GM21515 (cell line): ENCODE results near the gene KIF5C.

Experiments used
- ATAC-seq: cut with Tn5 transposase; IDR thresholded peaks from one replicate; pipeline ENCODE4 v1.9.1; 2021; ENCODE audit not compliant: unreplicated experiment

The KIF5C gene

DNA sequence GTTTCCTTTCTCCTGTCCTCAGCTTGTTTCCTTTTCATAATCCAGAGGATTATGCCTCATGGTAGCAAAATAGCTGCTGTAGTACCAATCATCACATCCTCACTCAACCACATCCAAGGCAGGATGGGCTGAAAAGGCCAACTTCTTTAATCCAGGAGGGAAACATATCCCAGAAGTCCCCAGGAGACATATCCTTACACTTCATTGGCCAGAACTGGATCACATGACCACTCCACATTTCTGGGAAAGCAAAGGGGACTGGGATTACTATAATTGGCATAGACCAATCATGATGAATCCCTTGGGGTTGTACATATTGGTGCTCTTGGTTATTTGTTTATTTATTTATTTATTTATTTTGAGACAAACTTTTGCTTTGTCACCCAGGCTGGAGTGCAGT lies 109.4 kb downstream of the KIF5C start:
- no peak for ATAC-seq

DNA sequence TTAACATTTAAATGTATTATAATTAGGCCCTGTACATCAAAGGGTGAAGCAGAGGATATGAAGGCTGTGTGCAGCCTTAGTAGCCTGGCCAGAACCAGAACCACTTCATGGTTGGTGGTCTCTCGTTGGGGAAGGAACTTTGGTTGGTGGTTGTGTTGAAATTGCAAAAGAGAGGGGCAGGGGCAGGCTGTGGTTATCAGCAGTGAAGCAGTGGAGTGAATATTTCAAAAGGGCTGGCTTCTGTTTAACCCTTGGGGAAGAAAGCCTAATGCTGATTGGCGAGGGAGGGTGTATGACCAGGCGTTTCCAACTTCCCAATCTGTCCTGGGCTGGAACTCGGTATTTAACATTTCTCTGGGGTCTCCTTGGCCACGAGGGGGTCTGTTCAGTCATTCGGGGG lies 112.3 kb downstream of the KIF5C start:
- no peak for ATAC-seq

DNA sequence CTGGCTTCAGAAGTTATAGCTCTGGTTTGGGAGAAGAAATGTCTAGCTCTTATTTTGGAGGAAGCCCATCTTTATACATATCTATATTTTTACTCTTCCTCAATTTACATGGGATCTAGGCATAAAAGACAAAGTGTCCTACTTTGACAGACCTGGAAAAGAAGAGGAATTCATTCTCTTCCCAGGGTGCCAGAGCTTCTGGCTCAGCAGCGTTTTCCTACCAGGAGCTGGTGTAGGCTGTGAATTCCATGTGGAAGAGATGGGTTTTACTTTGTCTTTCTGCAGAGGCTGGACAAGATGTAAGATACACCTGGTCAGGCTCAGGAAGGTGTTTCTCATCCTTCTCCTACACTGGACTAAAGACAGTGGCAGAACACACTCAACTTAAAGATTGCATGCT lies 113.3 kb downstream of the KIF5C start:
- ATAC-seq: no peak

DNA sequence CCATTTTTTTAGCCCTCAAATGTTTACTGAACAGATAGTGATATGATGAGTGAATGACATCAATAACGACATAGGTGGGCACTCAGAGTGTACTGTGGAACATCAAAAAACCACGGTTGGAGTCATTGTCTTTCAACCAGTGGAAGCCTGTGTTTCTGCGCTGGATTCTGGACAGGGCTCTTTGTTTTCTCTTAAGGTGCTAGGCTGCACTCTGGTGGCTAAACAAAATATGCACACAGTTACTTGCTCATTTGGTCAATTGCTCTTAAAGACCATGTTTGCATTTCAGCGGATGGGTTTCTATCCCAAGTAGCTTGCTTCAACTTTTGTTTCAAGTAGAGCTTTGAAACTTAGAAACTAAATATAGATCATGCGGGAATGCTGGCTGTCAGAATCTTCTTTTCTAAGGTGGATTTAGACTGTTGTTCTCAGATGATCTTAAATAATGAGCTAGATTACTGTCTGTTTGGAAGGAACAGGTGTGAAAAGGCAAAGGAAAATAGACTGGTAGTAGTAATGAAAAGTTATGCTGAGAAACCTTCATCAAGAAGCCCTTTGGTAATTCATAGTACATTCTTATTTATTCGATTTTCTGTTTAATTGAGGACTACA lies 115.0 kb downstream of the KIF5C start:
- peak; percentile 85 for ATAC-seq

DNA sequence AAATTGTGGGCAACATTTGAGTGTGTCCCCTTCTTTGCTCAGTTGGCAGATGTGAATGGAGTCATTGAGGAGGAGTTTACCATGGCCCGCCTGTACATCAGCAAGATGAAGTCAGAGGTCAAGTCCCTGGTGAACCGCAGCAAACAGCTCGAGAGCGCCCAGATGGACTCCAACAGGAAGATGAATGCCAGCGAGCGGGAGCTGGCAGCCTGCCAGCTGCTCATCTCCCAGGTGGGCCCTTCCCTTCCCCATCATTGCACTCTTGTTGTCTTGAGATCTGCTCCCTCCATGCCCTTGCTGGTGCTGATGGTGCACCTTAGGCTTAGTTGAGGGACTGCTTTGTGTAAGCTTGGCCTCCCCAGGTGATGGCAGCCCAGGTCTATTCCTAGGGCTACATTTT lies 115.9 kb downstream of the KIF5C start:
- no peak for ATAC-seq

DNA sequence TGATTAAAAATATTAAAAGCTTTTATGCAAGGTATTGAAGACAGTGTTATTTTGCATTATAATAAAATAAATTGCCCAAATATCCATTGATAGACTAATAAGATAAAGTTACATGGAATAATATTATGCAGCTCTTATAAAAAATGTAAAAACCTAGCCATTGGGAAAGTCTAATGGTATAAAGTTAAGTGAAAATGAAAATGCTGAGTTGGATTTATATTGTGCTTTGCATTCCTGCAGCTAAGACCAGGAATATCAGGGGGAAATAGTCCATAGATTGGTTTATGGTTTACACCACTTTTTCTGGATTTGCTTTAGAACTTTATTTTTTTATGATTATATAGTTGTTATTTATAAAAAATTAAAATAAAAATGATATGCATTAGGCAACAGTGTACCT lies 117.4 kb downstream of the KIF5C start:
- no peak for ATAC-seq

DNA sequence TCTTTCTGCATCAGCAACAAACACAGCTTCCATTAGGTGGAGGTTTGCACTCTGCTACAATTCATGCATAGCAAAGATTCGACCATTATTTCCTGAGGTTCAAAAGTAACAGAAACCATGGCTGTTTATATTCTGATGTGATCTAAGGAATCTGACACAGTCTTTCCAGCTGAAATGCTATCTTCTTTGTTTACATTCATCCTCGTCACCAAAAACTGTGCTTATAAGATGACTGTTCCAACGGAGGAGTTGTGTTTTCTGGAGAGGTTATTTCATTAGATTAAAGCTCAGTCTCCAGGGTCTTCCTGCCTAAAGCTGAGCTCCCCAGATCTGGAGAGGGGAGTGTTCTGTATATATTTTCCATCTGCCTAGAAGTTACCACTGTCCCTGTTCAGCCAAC lies 118.3 kb downstream of the KIF5C start:
- no peak for ATAC-seq

DNA sequence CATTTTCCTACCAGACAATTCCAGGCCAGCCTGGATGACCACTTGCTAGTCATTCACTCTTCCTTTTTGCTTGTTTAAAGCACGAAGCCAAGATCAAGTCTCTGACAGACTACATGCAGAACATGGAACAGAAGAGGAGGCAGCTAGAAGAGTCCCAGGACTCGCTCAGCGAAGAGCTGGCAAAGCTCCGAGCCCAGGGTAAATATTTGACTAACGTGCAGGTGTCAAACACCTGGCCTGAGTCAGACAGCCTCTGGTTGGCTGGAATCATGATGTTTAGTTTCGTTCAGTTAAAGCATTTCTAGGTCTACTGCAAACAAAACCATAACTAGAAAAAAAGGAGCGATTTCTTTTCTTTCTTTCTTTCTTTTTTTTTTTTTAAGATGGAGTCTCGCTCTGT lies 119.3 kb downstream of the KIF5C start:
- no peak for ATAC-seq

DNA sequence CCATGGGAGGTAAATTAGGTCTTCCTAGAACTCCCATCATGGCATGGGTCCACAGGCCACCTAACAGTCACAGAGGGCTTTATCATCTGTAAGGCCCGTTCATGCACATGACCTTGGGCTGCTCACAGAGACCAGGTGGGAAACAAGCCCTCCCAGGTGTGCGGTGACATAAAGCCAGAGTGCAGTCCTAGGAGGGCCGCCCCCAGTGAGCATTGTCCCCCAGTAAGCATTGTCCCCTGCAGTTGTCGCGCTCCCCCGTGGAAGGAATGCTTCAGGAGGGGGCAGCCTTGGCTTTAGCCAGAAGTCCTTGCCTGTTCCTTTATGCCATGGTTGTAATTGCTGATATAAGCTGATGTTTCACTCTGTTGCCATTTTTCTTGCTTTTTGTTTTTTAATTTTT lies 121.8 kb downstream of the KIF5C start:
- ATAC-seq: no peak

DNA sequence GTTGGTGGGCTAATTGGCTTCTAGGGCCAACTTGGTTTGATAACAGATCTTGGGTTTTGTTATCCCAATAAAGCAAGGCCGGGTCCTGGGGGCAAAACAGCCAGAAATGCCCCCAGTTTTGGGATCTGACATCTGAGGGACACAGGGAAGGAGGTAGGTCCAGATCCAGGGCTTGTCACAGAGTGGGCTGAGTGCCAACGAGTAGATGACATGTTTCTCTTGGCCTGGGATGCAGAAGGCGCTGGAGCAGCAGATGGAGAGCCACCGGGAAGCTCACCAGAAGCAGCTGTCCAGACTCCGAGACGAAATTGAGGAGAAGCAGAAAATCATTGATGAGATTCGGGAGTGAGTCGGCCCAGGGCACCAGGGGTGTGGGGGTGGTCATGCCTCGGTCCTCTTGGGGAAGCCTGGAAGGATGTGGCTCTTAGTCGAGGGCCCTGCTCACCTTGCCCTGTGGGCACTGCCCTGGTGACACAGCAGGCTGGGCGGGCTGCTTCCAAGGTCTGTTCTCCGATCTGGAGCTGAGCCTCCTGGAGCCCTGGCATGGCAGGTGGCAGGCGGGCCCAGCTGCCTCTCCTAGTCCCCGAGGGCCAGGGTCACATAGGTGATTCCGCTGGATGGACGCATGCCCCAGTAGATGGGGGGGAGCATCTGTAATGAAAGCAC lies 123.3 kb downstream of the KIF5C start:
- no peak for ATAC-seq

DNA sequence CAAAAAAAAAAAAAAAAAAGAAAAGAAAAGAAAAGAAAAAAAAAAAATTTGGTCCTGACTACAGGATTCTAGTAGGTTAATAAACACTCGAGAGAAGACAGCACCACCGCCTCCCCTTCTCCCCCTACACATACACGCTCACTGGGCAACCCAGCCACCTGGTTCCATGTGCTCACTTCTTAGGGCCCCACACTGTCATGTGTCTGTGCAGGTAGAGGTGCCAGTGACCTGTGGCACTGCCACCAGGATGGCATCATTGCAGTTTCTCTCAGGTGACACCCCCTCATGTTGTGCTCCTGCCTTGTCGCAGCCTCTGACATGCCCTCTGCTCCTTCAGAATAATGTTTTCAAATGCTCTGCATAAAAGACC lies 123.8 kb downstream of the KIF5C start:
- ATAC-seq: no peak

DNA sequence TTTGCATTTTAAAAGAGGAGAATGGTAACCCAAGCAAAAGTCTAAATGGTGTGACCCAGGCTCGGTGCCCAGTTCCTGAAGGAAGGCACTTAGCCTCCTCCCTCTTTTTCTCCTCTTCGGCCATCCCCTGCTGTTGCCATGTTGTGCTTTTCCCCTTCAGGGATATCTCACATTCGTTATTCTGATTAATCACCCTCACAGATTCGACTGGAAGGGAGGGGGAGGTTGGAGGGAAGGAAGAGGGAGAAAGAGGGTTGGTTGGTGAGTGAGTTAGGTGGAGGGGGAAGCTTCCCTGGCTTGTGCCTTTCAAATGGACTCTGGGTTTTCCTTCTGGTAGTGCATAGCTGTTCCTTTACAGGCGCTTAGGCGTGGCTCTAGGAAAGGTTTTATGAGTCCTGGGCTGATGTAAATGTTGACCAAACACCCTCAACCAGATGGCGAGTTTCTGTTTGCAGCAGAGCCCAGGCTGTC lies 124.5 kb downstream of the KIF5C start:
- no peak for ATAC-seq

DNA sequence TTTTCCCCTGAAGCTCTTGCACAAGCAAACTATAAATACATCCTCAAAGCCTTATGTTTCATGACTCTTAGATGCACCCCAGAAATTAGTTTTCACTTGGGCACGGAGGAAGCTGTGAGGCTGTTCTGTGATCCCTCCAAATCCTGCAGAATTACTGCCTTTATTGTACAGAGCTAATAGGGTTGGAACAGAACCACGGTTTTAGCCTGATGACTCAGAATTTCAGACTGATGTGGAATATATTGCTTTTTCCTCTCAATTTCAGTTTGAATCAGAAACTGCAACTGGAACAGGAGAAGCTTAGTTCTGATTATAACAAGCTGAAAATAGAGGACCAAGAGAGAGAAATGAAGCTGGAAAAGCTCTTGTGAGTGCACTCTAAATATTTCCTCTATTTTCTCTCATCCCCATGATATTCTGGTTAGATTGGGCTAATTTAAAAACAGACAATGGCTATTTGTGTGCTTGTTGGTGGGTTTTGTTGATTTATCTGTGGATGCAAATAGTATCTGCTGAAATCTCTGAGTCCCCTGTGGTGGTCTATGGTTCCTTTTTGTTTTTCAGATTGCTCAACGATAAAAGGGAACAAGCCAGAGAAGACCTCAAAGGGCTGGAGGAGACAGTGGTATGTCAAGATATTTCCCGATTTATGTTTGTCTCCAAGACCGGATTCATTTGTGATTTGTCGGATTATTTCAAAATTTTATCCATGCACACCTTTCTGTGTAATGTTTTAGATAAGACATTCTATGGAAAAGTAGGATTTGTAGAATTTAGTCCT lies 125.3 kb downstream of the KIF5C start:
- no peak for ATAC-seq

DNA sequence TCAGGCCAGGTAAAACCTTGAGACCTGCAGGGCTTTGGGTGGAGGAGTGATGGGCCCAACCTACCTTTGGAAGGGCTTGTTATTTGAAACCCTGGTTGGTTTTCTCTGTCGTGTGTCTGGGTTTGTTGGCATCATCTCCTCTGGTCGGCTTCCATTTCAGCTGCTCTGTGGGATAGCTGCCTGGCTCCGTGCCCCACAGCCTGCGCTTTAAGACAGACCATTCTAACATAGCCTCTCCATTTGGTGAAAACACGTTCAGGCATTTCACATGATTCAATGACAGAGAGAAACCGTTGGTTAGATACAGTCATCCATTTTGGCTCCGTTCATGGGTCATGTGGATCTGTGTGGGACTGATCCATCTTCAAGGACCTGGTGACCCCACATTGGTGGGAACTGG lies 126.5 kb downstream of the KIF5C start:
- no peak for ATAC-seq

DNA sequence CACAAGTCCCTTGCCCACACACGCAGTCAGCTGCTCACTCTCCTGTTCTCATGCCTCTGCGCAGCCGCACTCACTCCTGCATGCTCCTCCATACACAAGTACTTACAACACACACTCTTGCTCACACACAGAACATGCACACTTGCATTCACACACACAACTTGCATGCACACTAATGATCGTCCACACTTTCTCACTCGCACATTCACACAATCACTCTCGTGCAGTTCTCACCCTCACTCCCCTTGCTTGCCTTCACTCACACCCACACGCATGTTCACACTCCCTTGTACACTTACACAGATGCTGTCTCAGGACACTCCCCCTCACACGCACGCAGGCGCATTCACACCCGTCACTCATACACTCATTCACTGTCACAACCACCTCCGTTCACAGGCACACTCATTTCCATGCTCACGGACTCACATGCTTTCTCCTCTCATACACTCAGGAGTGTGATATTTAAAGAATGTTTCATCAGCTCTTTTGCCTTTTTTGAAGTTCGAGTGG lies 127.4 kb downstream of the KIF5C start:
- no peak for ATAC-seq

DNA sequence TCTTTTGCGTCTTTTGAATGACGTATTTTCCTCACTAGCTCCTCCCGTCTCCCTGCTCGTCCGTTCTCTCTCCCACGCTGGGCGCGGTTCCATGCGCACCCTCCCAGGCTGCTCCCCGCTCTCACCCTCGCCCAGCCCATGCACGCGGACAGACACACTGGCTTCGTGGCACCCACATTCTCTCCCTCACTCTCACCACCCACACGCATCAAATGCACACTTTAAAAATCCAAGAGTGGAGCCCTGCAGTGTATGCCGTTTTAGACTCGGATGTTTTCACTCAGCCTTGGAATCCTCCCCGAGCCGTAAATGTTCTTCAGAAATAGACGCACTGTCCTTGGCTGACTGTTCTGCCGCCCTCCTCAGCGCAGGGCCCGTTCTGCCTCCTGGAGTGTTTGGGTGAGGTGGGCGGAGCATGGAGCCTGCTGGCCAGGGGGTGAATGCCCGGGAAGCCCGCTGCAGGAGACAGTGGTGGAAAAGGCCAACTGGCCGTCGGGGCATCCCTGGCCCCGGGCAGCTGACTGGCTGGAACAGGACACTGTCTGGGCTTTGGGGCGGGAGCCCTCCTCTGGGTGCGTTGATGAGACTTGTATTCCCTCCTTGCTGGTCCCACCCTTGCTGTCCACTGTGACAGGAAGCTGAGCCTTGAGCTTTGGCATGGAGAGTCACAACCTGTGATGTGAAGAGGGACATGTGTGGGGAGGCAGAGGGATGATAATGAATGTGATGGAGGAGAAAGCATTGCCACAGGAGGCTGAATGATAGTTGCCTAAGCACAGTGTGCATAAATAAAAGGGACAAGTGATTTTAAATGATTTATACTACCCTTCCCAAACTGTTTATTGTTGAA lies 128.1 kb downstream of the KIF5C start:
- ATAC-seq: no peak

DNA sequence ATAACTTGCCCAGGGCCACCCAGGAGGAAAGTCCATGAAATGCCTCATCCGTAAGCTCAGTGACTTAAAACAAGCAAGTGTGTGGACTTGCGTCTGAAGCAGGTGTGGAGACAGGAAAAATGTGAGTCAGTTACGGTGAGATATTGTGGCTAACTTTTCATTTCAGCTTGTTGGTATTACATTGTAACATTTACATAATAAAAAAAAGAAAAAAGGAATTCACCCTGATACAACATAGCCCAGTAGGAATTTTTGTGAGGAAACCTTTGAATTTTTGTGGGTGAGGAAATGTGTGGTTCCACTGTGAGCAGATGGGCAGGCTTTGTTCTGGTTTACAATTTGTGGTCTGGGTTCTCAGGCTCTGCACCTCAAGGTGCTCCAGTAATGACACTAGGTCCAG lies 129.8 kb downstream of the KIF5C start:
- no peak for ATAC-seq

DNA sequence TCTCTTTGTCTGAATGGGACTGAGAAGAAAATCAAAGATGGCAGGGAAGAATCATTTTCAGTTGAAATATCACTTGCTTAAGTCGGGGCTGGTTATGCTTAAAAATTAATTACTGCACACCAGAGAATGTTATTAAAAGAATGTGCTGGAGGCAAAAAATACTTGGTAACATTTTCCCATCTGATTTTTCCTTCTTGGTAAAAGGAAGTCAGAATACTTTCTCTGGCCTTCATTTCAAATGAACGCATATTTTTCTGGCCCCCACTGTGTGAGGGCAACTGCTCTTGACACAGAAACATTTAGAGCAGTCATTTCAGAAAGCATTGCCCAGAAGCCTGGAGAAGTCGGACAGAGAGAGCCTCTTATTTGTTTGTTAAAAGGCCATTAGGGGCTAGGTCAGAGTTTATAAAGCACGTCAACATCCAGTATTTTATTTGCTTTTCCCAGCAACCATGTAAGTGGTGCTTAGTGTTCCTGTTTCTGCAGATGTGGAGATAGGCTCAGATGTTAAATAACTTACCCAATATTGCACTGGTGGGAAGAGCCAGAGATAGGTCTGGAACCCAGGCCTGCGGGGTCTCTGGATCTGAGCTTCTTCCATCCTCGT lies 130.5 kb downstream of the KIF5C start:
- no peak for ATAC-seq

DNA sequence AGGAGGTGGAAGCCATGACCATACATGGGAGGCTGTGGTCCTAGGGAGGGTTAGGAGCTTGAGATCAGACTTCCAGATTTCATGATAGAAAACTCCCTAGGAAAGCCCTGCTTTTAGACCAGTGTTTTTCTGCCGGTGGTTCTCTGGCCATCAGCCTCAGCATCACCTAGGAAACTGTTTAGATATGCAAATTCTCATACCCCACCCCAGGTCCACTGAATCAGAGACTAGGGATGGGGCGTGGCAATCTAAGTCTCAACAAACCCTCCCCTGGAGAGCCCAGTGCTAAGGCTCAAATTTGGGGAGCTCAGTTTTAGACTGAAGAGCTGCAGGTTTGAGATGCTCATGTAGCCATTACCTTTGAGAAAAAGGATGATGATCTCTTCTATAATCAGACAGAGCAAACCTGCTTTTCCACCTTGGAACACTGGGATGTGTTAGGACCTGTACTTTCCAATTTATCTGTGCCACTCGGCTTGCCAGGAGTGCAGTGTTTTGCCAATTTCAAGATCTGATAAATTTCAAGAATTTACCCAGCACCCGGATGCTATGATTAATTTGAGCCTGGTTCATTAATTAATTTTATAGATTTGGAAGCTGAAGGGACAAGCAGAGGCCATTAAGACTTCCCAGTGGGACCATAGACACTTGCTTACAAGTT lies 132.0 kb downstream of the KIF5C start:
- ATAC-seq: no peak

DNA sequence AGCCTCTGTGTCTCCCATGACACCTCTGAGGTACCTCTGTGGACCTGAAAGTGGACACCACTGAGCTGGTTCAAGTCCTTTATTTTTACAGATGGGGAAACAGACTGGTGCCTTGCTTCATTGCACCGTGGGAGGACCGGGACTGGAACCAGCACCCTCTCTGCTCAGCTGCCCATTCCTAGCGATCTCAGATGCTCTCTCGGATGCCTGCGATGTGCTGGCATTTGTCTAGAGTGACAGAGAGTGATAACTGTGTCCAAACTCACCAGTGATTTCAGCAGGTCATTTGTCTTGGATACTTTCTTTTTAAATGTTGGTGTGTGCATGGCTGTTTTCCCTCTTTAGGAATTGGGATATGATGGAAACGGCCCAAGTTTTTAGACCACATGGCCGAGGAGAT lies 133.4 kb downstream of the KIF5C start:
- ATAC-seq: no peak
